ENCODE measurements around the gene LETM1.

LETM1 gene

GRCh38 chr4:1784789-1785591 is 71.0 kb downstream of the LETM1 start:
- H3K27me3 Mint-ChIP-seq (ENCODE audit: low read depth) = peaks cover 6% of the 10 kb centered on the region
- H3K4me1 Mint-ChIP-seq = no peaks in the 10 kb centered on the region
- no peak overlapping the region for H3K27ac Mint-ChIP-seq
- H3K4me3 Mint-ChIP-seq = no peak overlapping the region
- no peaks in the 10 kb centered on the region for H3K36me3 Mint-ChIP-seq (ENCODE audit: low read depth)
- TF ChIP-seq CTCF (IDR thresholded peaks at IDR 0.05; ENCODE audit: unreplicated experiment in 3 of 3) = no peak
- H3K9me3 Mint-ChIP-seq = no peaks in the 10 kb centered on the region

- Mint-ChIP-seq H3K27me3 (ENCODE audit: low read depth) (peaks cover 6% of the 10 kb centered on the region), H3K4me1 (no peaks in the 10 kb centered on the region), H3K36me3 (ENCODE audit: low read depth) (no peaks in the 10 kb centered on the region), H3K4me3 (no peak overlapping the region), H3K27ac (no peak overlapping the region), H3K9me3 (no peaks in the 10 kb centered on the region)
- no peak for TF ChIP-seq CTCF (IDR thresholded peaks at IDR 0.05; ENCODE audit: unreplicated experiment in 3 of 3)
These were observed 71.6 kb downstream of the LETM1 start for GRCh38 chr4:1784395-1784788.

DNA sequence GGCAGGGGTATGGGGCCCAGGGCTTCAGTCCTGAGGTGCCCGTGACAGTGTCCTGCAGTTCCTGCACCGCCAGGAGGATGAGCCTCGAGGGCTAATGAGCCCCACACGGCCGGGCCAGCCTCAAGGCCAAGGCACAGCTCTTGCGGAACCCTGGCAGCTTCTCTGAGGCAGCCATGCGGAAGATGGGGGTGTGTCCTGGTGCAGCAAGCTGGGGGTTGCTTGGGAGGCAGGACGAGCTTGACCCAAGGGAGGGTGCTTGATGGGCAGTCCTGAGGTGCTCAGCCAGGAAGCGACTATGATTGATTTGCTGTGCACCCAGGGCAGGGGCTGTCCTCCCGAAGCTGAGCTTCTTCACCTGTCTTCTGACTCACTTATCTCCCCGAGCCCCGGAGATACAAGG is 72.0 kb downstream of the LETM1 start:
- no peaks in the 10 kb centered on the region for H3K36me3 Mint-ChIP-seq (ENCODE audit: low read depth)
- no peak for TF ChIP-seq CTCF (IDR thresholded peaks at IDR 0.05; ENCODE audit: unreplicated experiment in 3 of 3)
- no peaks in the 10 kb centered on the region for H3K9me3 Mint-ChIP-seq
- H3K4me1 Mint-ChIP-seq = no peaks in the 10 kb centered on the region
- H3K27me3 Mint-ChIP-seq (ENCODE audit: low read depth) = peaks cover 6% of the 10 kb centered on the region
- no peak overlapping the region for H3K27ac Mint-ChIP-seq
- no peak overlapping the region for H3K4me3 Mint-ChIP-seq

- no peaks in the 10 kb centered on the region for H3K9me3 Mint-ChIP-seq
These were observed 72.9 kb downstream of the LETM1 start for GRCh38 chr4:1783015-1783414.

DNA sequence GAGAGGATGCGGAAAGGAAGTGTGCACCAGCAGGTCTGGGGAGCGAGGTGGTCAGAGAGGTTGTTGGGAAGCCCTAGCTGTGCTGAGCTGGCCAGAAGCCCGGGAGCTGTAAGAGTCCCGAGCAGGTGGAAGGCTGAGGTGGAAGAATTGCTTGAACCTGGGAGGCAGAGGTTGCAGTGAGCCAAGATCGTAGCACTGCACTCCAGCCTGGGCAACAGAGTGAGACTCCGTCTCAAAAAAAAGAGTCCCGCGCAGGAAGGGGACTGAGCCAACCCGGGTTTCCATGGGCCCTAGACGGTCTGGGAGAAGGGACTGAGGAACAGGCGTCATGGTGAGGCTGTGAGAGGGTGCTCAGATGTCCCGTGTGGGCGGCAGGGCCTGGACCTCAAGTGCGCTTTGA is 75.5 kb downstream of the LETM1 start:
- H3K4me1 Mint-ChIP-seq = no peaks in the 10 kb centered on the region
- no peaks in the 10 kb centered on the region for H3K9me3 Mint-ChIP-seq
- TF ChIP-seq CTCF (IDR thresholded peaks at IDR 0.05; ENCODE audit: unreplicated experiment in 3 of 3) = no peak
- H3K36me3 Mint-ChIP-seq (ENCODE audit: low read depth) = no peaks in the 10 kb centered on the region
- no peaks in the 10 kb centered on the region for H3K27me3 Mint-ChIP-seq (ENCODE audit: low read depth)
- no peak overlapping the region for H3K27ac Mint-ChIP-seq
- H3K4me3 Mint-ChIP-seq = no peak overlapping the region

More at GRCh38 chr4:1783015-1783414, 72.9 kb downstream of the LETM1 start:
- Mint-ChIP-seq H3K4me3 (no peak overlapping the region), H3K4me1 (no peaks in the 10 kb centered on the region), H3K27ac (no peak overlapping the region), H3K36me3 (ENCODE audit: low read depth) (no peaks in the 10 kb centered on the region), H3K27me3 (ENCODE audit: low read depth) (no peaks in the 10 kb centered on the region)
- TF ChIP-seq CTCF (IDR thresholded peaks at IDR 0.05; ENCODE audit: unreplicated experiment in 3 of 3) = no peak

Data from nephron (organoid).